RPMI7951 (cell line): Measurements from ENCODE around the gene SHISAL1. TPM values are rescaled to one million over a fixed set of nuclear protein-coding genes. Genes with fewer than 3 reads are reported as not detected.
"Not testable (repeated sequence)": the region's sequence is repeated elsewhere in the genome, so short reads cannot be mapped to it uniquely, and the experiment has no call there.

Experiments used
- DNase-seq: peaks from one replicate; pipeline ENCODE4 v3.0.0-alpha.2; 2012; ENCODE audit warnings: low read depth
- total RNA-seq: library from RNA; depleted of rRNA; stranded (reverse); fragments of >200 nt; shearing (Covaris generic); gene quantifications from 2 replicates; pipeline ENCODE4 v1.2.3, GENCODE V29; 2014

SHISAL1 gene
- total RNA-seq, 1 experiment from 2014 or later = 1.6 TPM

- no peak for DNase-seq
These were observed 51.4 kb downstream of the SHISAL1 start for GRCh38 chr22:44261164-44261860.

GRCh38 chr22:44260216-44261035, 52.3 kb downstream of the SHISAL1 start:
- no peak for DNase-seq

GRCh38 chr22:44259366-44260215, 53.2 kb downstream of the SHISAL1 start:
- no peak for DNase-seq

GRCh38 chr22:44256556-44257485, 55.9 kb downstream of the SHISAL1 start:
- no peak for DNase-seq

- DNase-seq = no peak
These were observed 56.7 kb downstream of the SHISAL1 start for GRCh38 chr22:44256085-44256484.

- DNase-seq = no peak
These were observed 57.9 kb downstream of the SHISAL1 start for GRCh38 chr22:44254811-44255210.

- DNase-seq = no peak
These were observed 63.2 kb downstream of the SHISAL1 start for GRCh38 chr22:44249376-44250147.

GRCh38 chr22:44248926-44249325, 63.8 kb downstream of the SHISAL1 start:
- DNase-seq = no peak

- DNase-seq = no peak
These were observed 64.5 kb downstream of the SHISAL1 start for GRCh38 chr22:44247923-44248892.

GRCh38 chr22:44247346-44247745, 65.4 kb downstream of the SHISAL1 start:
- DNase-seq = no peak

GRCh38 chr22:44246615-44247326, 66.0 kb downstream of the SHISAL1 start:
- no peak for DNase-seq

GRCh38 chr22:44245867-44246266, 66.9 kb downstream of the SHISAL1 start:
- DNase-seq = no peak

GRCh38 chr22:44245438-44245837, 67.3 kb downstream of the SHISAL1 start:
- DNase-seq = no peak

GRCh38 chr22:44244265-44244822, 68.4 kb downstream of the SHISAL1 start:
- DNase-seq = no peak

- no peak for DNase-seq
These were observed 69.0 kb downstream of the SHISAL1 start for GRCh38 chr22:44243761-44244160.

- DNase-seq = no peak
These were observed 69.6 kb downstream of the SHISAL1 start for GRCh38 chr22:44242946-44243724.

GRCh38 chr22:44241121-44241520, 71.6 kb downstream of the SHISAL1 start:
- not testable (repeated sequence) for DNase-seq
